KG1 (cell line): Measurements from ENCODE around the gene ZCWPW1.
"Not testable (repeated sequence)": the region's sequence is repeated elsewhere in the genome, so short reads cannot be mapped to it uniquely, and the experiment has no call there.

ENCODE experiments used
- DNase-seq: peaks from one replicate; lab custom pipeline; 2025; lab: John Stamatoyannopoulos, UW

ZCWPW1 gene

GRCh38 chr7:100400656-100401055 lies 27.8 kb downstream of the ZCWPW1 start:
- DNase-seq = no peak

- no peak for DNase-seq
These were observed 28.5 kb downstream of the ZCWPW1 start for GRCh38 chr7:100400041-100400440.

GRCh38 chr7:100398239-100398638 lies 30.3 kb downstream of the ZCWPW1 start:
- no peak for DNase-seq

GRCh38 chr7:100397315-100398081 lies 31.0 kb downstream of the ZCWPW1 start:
- no peak for DNase-seq

- no peak for DNase-seq
These were observed 32.0 kb downstream of the ZCWPW1 start for GRCh38 chr7:100396421-100396982.

- no peak for DNase-seq
These were observed 34.4 kb downstream of the ZCWPW1 start for GRCh38 chr7:100394077-100394476.

- DNase-seq = no peak
These were observed 35.1 kb downstream of the ZCWPW1 start for GRCh38 chr7:100393233-100393905.

GRCh38 chr7:100390286-100391009 lies 38.1 kb downstream of the ZCWPW1 start:
- DNase-seq = no peak

- no peak for DNase-seq
These were observed 38.9 kb downstream of the ZCWPW1 start for GRCh38 chr7:100389437-100390088.

GRCh38 chr7:100387695-100388094 lies 40.8 kb downstream of the ZCWPW1 start:
- DNase-seq = no peak

GRCh38 chr7:100386940-100387339 lies 41.6 kb downstream of the ZCWPW1 start:
- no peak for DNase-seq

GRCh38 chr7:100384628-100385294 lies 43.7 kb downstream of the ZCWPW1 start:
- DNase-seq = no peak

- DNase-seq = not testable (repeated sequence)
These were observed 46.2 kb downstream of the ZCWPW1 start for GRCh38 chr7:100382234-100382853.

- not testable (repeated sequence) for DNase-seq
These were observed 46.8 kb downstream of the ZCWPW1 start for GRCh38 chr7:100381531-100382233.

- no peak for DNase-seq
These were observed 48.3 kb downstream of the ZCWPW1 start for GRCh38 chr7:100380196-100380595.

- no peak for DNase-seq
These were observed 50.3 kb downstream of the ZCWPW1 start for GRCh38 chr7:100378114-100378755.

GRCh38 chr7:100376066-100376465 lies 52.4 kb downstream of the ZCWPW1 start:
- no peak for DNase-seq

- DNase-seq = no peak
These were observed 53.9 kb downstream of the ZCWPW1 start for GRCh38 chr7:100374601-100375000.

GRCh38 chr7:100373870-100374598 lies 54.5 kb downstream of the ZCWPW1 start:
- DNase-seq = not testable (repeated sequence)
